HG03558 (cell line): ENCODE data around the gene MAP2K5.

ENCODE experiments used
- ATAC-seq: cut with Tn5 transposase; IDR thresholded peaks from one replicate; pipeline ENCODE4 v1.9.1; 2021; ENCODE audit warnings: moderate number of reproducible peaks; ENCODE audit not compliant: unreplicated experiment; ENCODE audit errors: extremely low read depth

MAP2K5 gene

GRCh38 chr15:67521029-67521782 is 21.3 kb upstream of the MAP2K5 start, which contains the start of gene C15orf61:
C15orf61 (plus strand) TSS chr15:67521131; CDS start chr15:67521249, 118 bp downstream.
- peak; percentile 46 for ATAC-seq

- ATAC-seq, result no peak
Measured at GRCh38 chr15:67521783-67522568, 20.5 kb upstream of the MAP2K5 start.

- no peak for ATAC-seq
Measured at GRCh38 chr15:67523330-67523729, 19.2 kb upstream of the MAP2K5 start.

GRCh38 chr15:67524235-67524634 is 18.3 kb upstream of the MAP2K5 start:
- ATAC-seq, result no peak

- no peak for ATAC-seq
Measured at GRCh38 chr15:67528513-67528912, 14.0 kb upstream of the MAP2K5 start.

GRCh38 chr15:67531379-67531914 is 11.1 kb upstream of the MAP2K5 start:
- ATAC-seq, result no peak

- ATAC-seq, result no peak
Measured at GRCh38 chr15:67533873-67534272, 8.6 kb upstream of the MAP2K5 start.

- ATAC-seq, result no peak
Measured at GRCh38 chr15:67534360-67534759, 8.1 kb upstream of the MAP2K5 start.

GRCh38 chr15:67537771-67538170 is 4.7 kb upstream of the MAP2K5 start:
- ATAC-seq, result no peak

GRCh38 chr15:67543348-67543718 is 830 bp downstream of the MAP2K5 start:
- no peak for ATAC-seq

- ATAC-seq, result no peak
Measured at GRCh38 chr15:67544475-67544874, 2.0 kb downstream of the MAP2K5 start.

GRCh38 chr15:67545864-67546263 is 3.4 kb downstream of the MAP2K5 start:
- ATAC-seq, result no peak

- ATAC-seq, result no peak
Measured at GRCh38 chr15:67547064-67547463, 4.6 kb downstream of the MAP2K5 start.

- no peak for ATAC-seq
Measured at GRCh38 chr15:67547836-67548235, 5.3 kb downstream of the MAP2K5 start.

- ATAC-seq, result no peak
Measured at GRCh38 chr15:67548236-67548852, 5.8 kb downstream of the MAP2K5 start.

GRCh38 chr15:67548862-67549651 is 6.6 kb downstream of the MAP2K5 start:
- no peak for ATAC-seq

GRCh38 chr15:67549736-67550135 is 7.2 kb downstream of the MAP2K5 start:
- no peak for ATAC-seq

- ATAC-seq, result no peak
Measured at GRCh38 chr15:67550522-67550921, 8.0 kb downstream of the MAP2K5 start.

GRCh38 chr15:67551207-67551743 is 8.8 kb downstream of the MAP2K5 start:
- ATAC-seq, result no peak

GRCh38 chr15:67554580-67554979 is 12.1 kb downstream of the MAP2K5 start:
- no peak for ATAC-seq
